Inferior parietal cortex (tissue), 1 donor: ENCODE measurements around the gene BCAS3.
A peak's percentile ranks its signal among the peaks of the same experiment; 100 is the strongest.
"Not testable (repeated sequence)": the region's sequence is repeated elsewhere in the genome, so short reads cannot be mapped to it uniquely, and the experiment has no call there.

Experiments used
- DNase-seq: peaks from one replicate; pipeline ENCODE4 v3.0.0-alpha.2; 2016; ENCODE audit errors: extremely low spot score

BCAS3 gene

GRCh38 chr17:60674637-60675036 is 3.0 kb upstream of the BCAS3 start:
- not testable (repeated sequence) for DNase-seq

GRCh38 chr17:60675997-60676396 is 1.7 kb upstream of the BCAS3 start:
- no peak for DNase-seq

GRCh38 chr17:60676758-60677307 is 818 bp upstream of the BCAS3 start:
- DNase-seq, result no peak

- DNase-seq, result no peak
Observed at GRCh38 chr17:60678118-60678444, 430 bp downstream of the BCAS3 start.

- DNase-seq, result no peak
Observed at GRCh38 chr17:60679287-60679686, 1.6 kb downstream of the BCAS3 start.

GRCh38 chr17:60680754-60681153 is 3.1 kb downstream of the BCAS3 start:
- no peak for DNase-seq

- DNase-seq, result no peak
Observed at GRCh38 chr17:60685437-60685836, 7.8 kb downstream of the BCAS3 start.

GRCh38 chr17:60695960-60696359 is 18.3 kb downstream of the BCAS3 start:
- DNase-seq, result no peak

GRCh38 chr17:60699090-60699489 is 21.4 kb downstream of the BCAS3 start:
- DNase-seq, result no peak

GRCh38 chr17:60704170-60704569 is 26.5 kb downstream of the BCAS3 start:
- no peak for DNase-seq

- no peak for DNase-seq
Observed at GRCh38 chr17:60712675-60713074, 35.0 kb downstream of the BCAS3 start.

GRCh38 chr17:60713608-60714007 is 36.0 kb downstream of the BCAS3 start:
- DNase-seq, result no peak

- no peak for DNase-seq
Observed at GRCh38 chr17:60716766-60717165, 39.1 kb downstream of the BCAS3 start.

GRCh38 chr17:60717814-60718213 is 40.2 kb downstream of the BCAS3 start:
- DNase-seq, result no peak

GRCh38 chr17:60720763-60721531 is 43.3 kb downstream of the BCAS3 start:
- peak; percentile 87 for DNase-seq

GRCh38 chr17:60724647-60725046 is 47.0 kb downstream of the BCAS3 start:
- DNase-seq, result no peak

- DNase-seq, result no peak
Observed at GRCh38 chr17:60729854-60730253, 52.2 kb downstream of the BCAS3 start.

- DNase-seq, result no peak
Observed at GRCh38 chr17:60730273-60730672, 52.6 kb downstream of the BCAS3 start.

- no peak for DNase-seq
Observed at GRCh38 chr17:60738287-60738686, 60.6 kb downstream of the BCAS3 start.

GRCh38 chr17:60740584-60740983 is 62.9 kb downstream of the BCAS3 start:
- no peak for DNase-seq

- no peak for DNase-seq
Observed at GRCh38 chr17:60741031-60741430, 63.4 kb downstream of the BCAS3 start.

- no peak for DNase-seq
Observed at GRCh38 chr17:60743282-60743681, 65.6 kb downstream of the BCAS3 start.

GRCh38 chr17:60743799-60744198 is 66.1 kb downstream of the BCAS3 start:
- DNase-seq, result peak; percentile 66
